Measurements from ENCODE around the gene C19orf47.

Gene C19orf47

GRCh38 chr19:40320558-40320935, 27.6 kb downstream of the C19orf47 start:
- Histone ChIP-seq H3K9me3 (ENCODE audit: control insufficient read depth in 1 of 2, low read length in 2 of 2) (no peaks in the 10 kb centered on the region), H3K27me3 (ENCODE audit: control insufficient read depth in 1 of 2, insufficient read depth in 2 of 2, low read length in 2 of 2) (no peaks in the 10 kb centered on the region), H3K27ac (ENCODE audit: low read depth, low read length) (no peak overlapping the region), H3K4me1 (ENCODE audit: control insufficient read depth in 1 of 2, insufficient read depth in 2 of 2, low read length in 2 of 2) (no peaks in the 10 kb centered on the region), H3K36me3 (ENCODE audit: control insufficient read depth in 1 of 2, insufficient read depth in 2 of 2, low read length in 2 of 2) (peaks cover 23 to 56% of the 10 kb centered on the region in 2 donors), H3K9ac (ENCODE audit: low read depth in 1 of 2, low read length in 2 of 2) (no peak overlapping the region), H3K4me3 (ENCODE audit: low read depth in 1 of 2, low read length in 2 of 2) (no peak overlapping the region)

- Histone ChIP-seq H3K4me3 (ENCODE audit: low read depth in 1 of 2, low read length in 2 of 2) (no peak overlapping the region), H3K27ac (ENCODE audit: low read depth, low read length) (no peak overlapping the region), H3K36me3 (ENCODE audit: control insufficient read depth in 1 of 2, insufficient read depth in 2 of 2, low read length in 2 of 2) (peaks cover 9 to 32% of the 10 kb centered on the region in 2 donors), H3K27me3 (ENCODE audit: control insufficient read depth in 1 of 2, insufficient read depth in 2 of 2, low read length in 2 of 2) (no peaks in the 10 kb centered on the region), H3K4me1 (ENCODE audit: control insufficient read depth in 1 of 2, insufficient read depth in 2 of 2, low read length in 2 of 2) (no peaks in the 10 kb centered on the region), H3K9me3 (ENCODE audit: control insufficient read depth in 1 of 2, low read length in 2 of 2) (no peaks in the 10 kb centered on the region), H3K9ac (ENCODE audit: low read depth in 1 of 2, low read length in 2 of 2) (no peak overlapping the region)
Observed at GRCh38 chr19:40317338-40317737, 30.9 kb downstream of the C19orf47 start.

- no peak overlapping the region for H3K9ac ChIP-seq (ENCODE audit: low read depth in 1 of 2, low read length in 2 of 2)
- H3K27me3 ChIP-seq (ENCODE audit: control insufficient read depth in 1 of 2, insufficient read depth in 2 of 2, low read length in 2 of 2), result no peaks in the 10 kb centered on the region
- H3K36me3 ChIP-seq (ENCODE audit: control insufficient read depth in 1 of 2, insufficient read depth in 2 of 2, low read length in 2 of 2), result peaks cover 6 to 18% of the 10 kb centered on the region in 2 donors
- H3K4me3 ChIP-seq (ENCODE audit: low read depth in 1 of 2, low read length in 2 of 2), result no peak overlapping the region
- no peaks in the 10 kb centered on the region for H3K9me3 ChIP-seq (ENCODE audit: control insufficient read depth in 1 of 2, low read length in 2 of 2)
- no peaks in the 10 kb centered on the region for H3K4me1 ChIP-seq (ENCODE audit: control insufficient read depth in 1 of 2, insufficient read depth in 2 of 2, low read length in 2 of 2)
- H3K27ac ChIP-seq (ENCODE audit: low read depth, low read length), result no peak overlapping the region
Observed at GRCh38 chr19:40315812-40316470, 32.3 kb downstream of the C19orf47 start.

GRCh38 chr19:40314656-40315055, 33.5 kb downstream of the C19orf47 start:
- H3K4me3 ChIP-seq (ENCODE audit: low read depth in 1 of 2, low read length in 2 of 2), result no peak overlapping the region
- no peaks in the 10 kb centered on the region for H3K27me3 ChIP-seq (ENCODE audit: control insufficient read depth in 1 of 2, insufficient read depth in 2 of 2, low read length in 2 of 2)
- H3K9me3 ChIP-seq (ENCODE audit: control insufficient read depth in 1 of 2, low read length in 2 of 2), result no peaks in the 10 kb centered on the region
- peaks cover 0 to 9% of the 10 kb centered on the region in 2 donors for H3K36me3 ChIP-seq (ENCODE audit: control insufficient read depth in 1 of 2, insufficient read depth in 2 of 2, low read length in 2 of 2)
- no peaks in the 10 kb centered on the region for H3K4me1 ChIP-seq (ENCODE audit: control insufficient read depth in 1 of 2, insufficient read depth in 2 of 2, low read length in 2 of 2)
- H3K9ac ChIP-seq (ENCODE audit: low read depth in 1 of 2, low read length in 2 of 2), result no peak overlapping the region
- H3K27ac ChIP-seq (ENCODE audit: low read depth, low read length), result no peak overlapping the region

GRCh38 chr19:40313229-40313983, 34.8 kb downstream of the C19orf47 start:
- Histone ChIP-seq H3K27me3 (ENCODE audit: control insufficient read depth in 1 of 2, insufficient read depth in 2 of 2, low read length in 2 of 2) (no peaks in the 10 kb centered on the region), H3K4me3 (ENCODE audit: low read depth in 1 of 2, low read length in 2 of 2) (no peak overlapping the region), H3K9ac (ENCODE audit: low read depth in 1 of 2, low read length in 2 of 2) (no peak overlapping the region), H3K9me3 (ENCODE audit: control insufficient read depth in 1 of 2, low read length in 2 of 2) (no peaks in the 10 kb centered on the region), H3K27ac (ENCODE audit: low read depth, low read length) (no peak overlapping the region), H3K4me1 (ENCODE audit: control insufficient read depth in 1 of 2, insufficient read depth in 2 of 2, low read length in 2 of 2) (no peaks in the 10 kb centered on the region), H3K36me3 (ENCODE audit: control insufficient read depth in 1 of 2, insufficient read depth in 2 of 2, low read length in 2 of 2) (peaks cover 0 to 7% of the 10 kb centered on the region in 2 donors)

- Histone ChIP-seq H3K4me3 (ENCODE audit: low read depth in 1 of 2, low read length in 2 of 2) (no peak overlapping the region), H3K27ac (ENCODE audit: low read depth, low read length) (no peak overlapping the region), H3K4me1 (ENCODE audit: control insufficient read depth in 1 of 2, insufficient read depth in 2 of 2, low read length in 2 of 2) (no peaks in the 10 kb centered on the region), H3K9me3 (ENCODE audit: control insufficient read depth in 1 of 2, low read length in 2 of 2) (no peaks in the 10 kb centered on the region), H3K9ac (ENCODE audit: low read depth in 1 of 2, low read length in 2 of 2) (no peak overlapping the region), H3K36me3 (ENCODE audit: control insufficient read depth in 1 of 2, insufficient read depth in 2 of 2, low read length in 2 of 2) (peaks cover 0 to 6% of the 10 kb centered on the region in 2 donors), H3K27me3 (ENCODE audit: control insufficient read depth in 1 of 2, insufficient read depth in 2 of 2, low read length in 2 of 2) (no peaks in the 10 kb centered on the region)
Observed at GRCh38 chr19:40312533-40312932, 35.7 kb downstream of the C19orf47 start.

GRCh38 chr19:40309666-40310065, 38.5 kb downstream of the C19orf47 start:
- no peaks in the 10 kb centered on the region for H3K27me3 ChIP-seq (ENCODE audit: control insufficient read depth in 1 of 2, insufficient read depth in 2 of 2, low read length in 2 of 2)
- H3K9ac ChIP-seq (ENCODE audit: low read depth in 1 of 2, low read length in 2 of 2), result no peak overlapping the region
- H3K9me3 ChIP-seq (ENCODE audit: control insufficient read depth in 1 of 2, low read length in 2 of 2), result no peaks in the 10 kb centered on the region
- H3K36me3 ChIP-seq (ENCODE audit: control insufficient read depth in 1 of 2, insufficient read depth in 2 of 2, low read length in 2 of 2), result no peaks in the 10 kb centered on the region
- no peaks in the 10 kb centered on the region for H3K4me1 ChIP-seq (ENCODE audit: control insufficient read depth in 1 of 2, insufficient read depth in 2 of 2, low read length in 2 of 2)
- no peak overlapping the region for H3K27ac ChIP-seq (ENCODE audit: low read depth, low read length)
- no peak overlapping the region for H3K4me3 ChIP-seq (ENCODE audit: low read depth in 1 of 2, low read length in 2 of 2)

GRCh38 chr19:40305403-40305802, 42.8 kb downstream of the C19orf47 start:
- H3K9ac ChIP-seq (ENCODE audit: low read depth in 1 of 2, low read length in 2 of 2), result no peak overlapping the region
- no peak overlapping the region for H3K4me3 ChIP-seq (ENCODE audit: low read depth in 1 of 2, low read length in 2 of 2)
- H3K4me1 ChIP-seq (ENCODE audit: control insufficient read depth in 1 of 2, insufficient read depth in 2 of 2, low read length in 2 of 2), result no peaks in the 10 kb centered on the region
- H3K27me3 ChIP-seq (ENCODE audit: control insufficient read depth in 1 of 2, insufficient read depth in 2 of 2, low read length in 2 of 2), result no peaks in the 10 kb centered on the region
- no peak overlapping the region for H3K27ac ChIP-seq (ENCODE audit: low read depth, low read length)
- H3K9me3 ChIP-seq (ENCODE audit: control insufficient read depth in 1 of 2, low read length in 2 of 2), result no peaks in the 10 kb centered on the region
- H3K36me3 ChIP-seq (ENCODE audit: control insufficient read depth in 1 of 2, insufficient read depth in 2 of 2, low read length in 2 of 2), result no peaks in the 10 kb centered on the region

GRCh38 chr19:40304306-40304705, 43.9 kb downstream of the C19orf47 start:
- Histone ChIP-seq H3K9me3 (ENCODE audit: control insufficient read depth in 1 of 2, low read length in 2 of 2) (no peaks in the 10 kb centered on the region), H3K9ac (ENCODE audit: low read depth in 1 of 2, low read length in 2 of 2) (no peak overlapping the region), H3K4me3 (ENCODE audit: low read depth in 1 of 2, low read length in 2 of 2) (no peak overlapping the region), H3K4me1 (ENCODE audit: control insufficient read depth in 1 of 2, insufficient read depth in 2 of 2, low read length in 2 of 2) (no peaks in the 10 kb centered on the region), H3K36me3 (ENCODE audit: control insufficient read depth in 1 of 2, insufficient read depth in 2 of 2, low read length in 2 of 2) (no peaks in the 10 kb centered on the region), H3K27me3 (ENCODE audit: control insufficient read depth in 1 of 2, insufficient read depth in 2 of 2, low read length in 2 of 2) (no peaks in the 10 kb centered on the region), H3K27ac (ENCODE audit: low read depth, low read length) (no peak overlapping the region)

- no peak overlapping the region for H3K27ac ChIP-seq (ENCODE audit: low read depth, low read length)
- no peaks in the 10 kb centered on the region for H3K36me3 ChIP-seq (ENCODE audit: control insufficient read depth in 1 of 2, insufficient read depth in 2 of 2, low read length in 2 of 2)
- no peak overlapping the region for H3K9ac ChIP-seq (ENCODE audit: low read depth in 1 of 2, low read length in 2 of 2)
- H3K9me3 ChIP-seq (ENCODE audit: control insufficient read depth in 1 of 2, low read length in 2 of 2), result no peaks in the 10 kb centered on the region
- H3K27me3 ChIP-seq (ENCODE audit: control insufficient read depth in 1 of 2, insufficient read depth in 2 of 2, low read length in 2 of 2), result no peaks in the 10 kb centered on the region
- H3K4me1 ChIP-seq (ENCODE audit: control insufficient read depth in 1 of 2, insufficient read depth in 2 of 2, low read length in 2 of 2), result no peaks in the 10 kb centered on the region
- no peak overlapping the region for H3K4me3 ChIP-seq (ENCODE audit: low read depth in 1 of 2, low read length in 2 of 2)
Observed at GRCh38 chr19:40303765-40304164, 44.4 kb downstream of the C19orf47 start.
